ENCODE measurements around the gene SLC15A5. TPM values are rescaled to one million over a fixed set of nuclear protein-coding genes. Genes with fewer than 3 reads are reported as not detected.

SLC15A5 gene
- not detected in 2 replicates for total RNA-seq

GRCh38 chr12:16277585-16277984 is at the start of gene SLC15A5:
SLC15A5 (minus strand) TSS chr12:16277685; CDS start chr12:16277685, 0 bp downstream.

Other genes with a start within 250 kb of the SLC15A5 start
- gene MGST1, start 70.0 kb upstream of the SLC15A5 start, total RNA-seq: 8.2 and 15.7 TPM in 2 replicates

All from placental epithelial cell (primary cell).